ENCODE results near the gene CYTIP.

CYTIP gene

DNA sequence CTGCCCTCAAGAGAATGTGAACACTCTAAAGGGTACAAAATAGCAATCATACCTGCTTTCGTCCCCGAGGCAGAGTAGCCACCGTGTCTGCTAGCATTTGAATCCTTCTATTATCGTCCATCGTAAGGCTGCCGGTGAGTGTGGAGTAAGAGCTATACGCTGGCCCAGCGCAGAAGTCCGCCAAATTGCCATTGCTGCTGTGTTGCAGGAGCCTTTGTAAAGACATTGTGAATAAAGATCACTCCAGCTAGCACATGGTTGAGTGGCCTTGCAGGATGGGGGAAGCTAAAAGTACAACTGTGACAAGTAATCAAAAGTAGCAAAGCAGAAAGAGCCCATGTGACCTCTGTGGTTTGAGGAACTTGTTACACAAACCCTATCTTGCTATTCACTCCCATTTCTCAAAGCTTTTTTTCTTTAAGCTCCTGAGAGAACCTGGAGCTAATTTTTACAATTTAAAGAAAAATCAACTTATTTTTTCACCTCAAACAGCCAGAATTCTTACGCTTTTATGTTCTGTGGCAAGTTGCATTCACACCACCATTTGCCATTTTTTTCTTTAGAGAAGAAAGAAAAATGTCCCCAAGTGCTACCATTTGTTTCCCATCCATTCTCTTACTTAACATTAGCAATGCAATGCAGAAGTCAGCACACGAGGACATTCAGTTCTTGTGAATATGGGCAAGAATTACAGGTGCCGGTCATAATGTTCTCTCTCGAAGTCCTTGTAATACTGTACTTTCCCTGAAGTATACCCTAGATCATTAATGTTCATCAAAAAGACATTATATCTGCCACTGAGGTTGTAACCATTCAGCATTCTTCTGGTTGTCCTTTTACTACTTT is at the start of gene CYTIP:
Gene CYTIP (minus strand): TSS at position 295 of the 846 bp plus-strand sequence. CDS start 69 bp downstream, at position 226.
- peak; percentile 51 for DNase-seq

DNA sequence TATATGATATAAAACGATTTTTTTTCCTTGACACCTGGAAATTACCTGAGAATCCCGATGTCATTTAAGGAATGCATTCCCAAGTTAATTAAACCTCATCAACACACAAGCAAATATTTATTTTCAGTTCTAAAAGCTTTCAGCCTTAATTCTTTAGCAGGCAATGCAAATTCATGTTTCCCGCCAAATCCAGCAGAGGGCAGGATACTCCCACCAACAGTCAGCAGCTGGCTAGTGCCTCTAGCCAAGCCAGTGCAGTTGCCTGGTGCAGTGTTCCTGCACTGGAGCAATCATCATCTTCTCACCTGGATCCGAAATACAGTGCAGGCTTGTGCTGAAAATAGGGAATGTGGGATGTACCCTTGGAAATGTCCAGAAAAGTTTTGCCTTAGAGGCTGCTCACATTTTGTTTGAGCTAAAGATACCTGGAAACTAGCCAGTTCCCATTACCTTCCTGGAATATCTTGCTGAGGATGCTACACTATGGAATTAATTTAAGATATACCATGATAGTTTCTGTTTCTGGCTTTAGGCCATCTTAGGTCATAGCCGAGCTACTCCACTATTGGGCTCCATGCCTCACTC is 48.4 kb upstream of the CYTIP start:
- DNase-seq = peak; percentile 65

DNA sequence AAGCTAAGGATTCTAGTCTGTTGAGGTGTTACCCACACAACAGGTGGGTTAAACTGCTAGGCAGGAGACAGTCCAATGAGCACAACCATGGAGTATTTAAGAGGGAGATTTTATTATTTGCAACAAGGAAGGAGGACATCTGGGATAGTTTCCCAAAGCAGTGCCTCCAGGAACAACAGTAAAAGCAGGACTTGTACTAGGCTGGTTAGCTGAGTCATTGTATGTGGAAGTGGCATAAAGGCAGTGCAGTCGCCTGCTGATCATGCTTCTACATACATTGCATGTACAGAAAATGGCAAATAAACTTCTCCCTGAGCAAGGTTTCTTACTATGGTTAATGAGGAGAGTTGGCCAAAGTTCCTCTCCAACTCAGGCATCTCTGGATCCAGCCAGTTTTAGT is 46.1 kb upstream of the CYTIP start:
- DNase-seq = no peak

DNA sequence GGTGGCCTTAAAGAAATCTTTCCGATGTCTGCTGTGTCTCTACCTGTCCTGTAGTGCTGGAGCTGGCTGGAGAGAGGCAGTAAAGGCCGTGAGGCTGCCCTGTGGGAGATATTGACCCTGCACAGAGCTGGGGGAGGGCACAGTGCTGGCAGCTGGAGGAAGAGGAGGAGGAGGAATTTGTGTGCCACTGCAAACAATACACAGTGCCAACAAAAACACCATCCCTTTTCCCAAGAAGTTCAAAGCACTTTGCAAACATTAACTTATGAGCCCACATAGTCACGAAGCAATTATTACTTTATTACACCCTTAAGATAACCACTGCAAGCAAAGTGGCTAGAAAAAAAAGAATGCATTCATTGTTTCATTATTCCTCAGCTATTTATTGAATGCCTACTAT is 45.0 kb upstream of the CYTIP start:
- no peak for DNase-seq

DNA sequence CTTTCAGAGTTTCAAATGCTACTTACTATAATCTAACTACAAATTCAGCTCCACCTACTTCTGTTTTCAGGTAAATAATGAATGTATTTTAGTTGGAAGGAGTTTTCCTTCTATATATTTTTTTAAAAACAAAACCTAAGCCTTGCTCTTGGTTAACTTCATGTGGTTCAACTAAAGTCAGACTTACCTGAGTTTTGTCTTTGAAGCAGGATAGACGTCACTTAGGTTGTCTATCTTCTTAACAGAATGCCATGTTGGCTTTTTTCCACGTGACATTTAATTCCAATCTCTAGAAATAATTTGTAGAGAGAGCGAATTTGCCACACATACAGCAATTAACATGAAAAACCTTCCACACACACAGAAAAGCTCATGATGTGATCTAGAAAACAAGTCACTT is 43.9 kb upstream of the CYTIP start:
- DNase-seq = no peak

DNA sequence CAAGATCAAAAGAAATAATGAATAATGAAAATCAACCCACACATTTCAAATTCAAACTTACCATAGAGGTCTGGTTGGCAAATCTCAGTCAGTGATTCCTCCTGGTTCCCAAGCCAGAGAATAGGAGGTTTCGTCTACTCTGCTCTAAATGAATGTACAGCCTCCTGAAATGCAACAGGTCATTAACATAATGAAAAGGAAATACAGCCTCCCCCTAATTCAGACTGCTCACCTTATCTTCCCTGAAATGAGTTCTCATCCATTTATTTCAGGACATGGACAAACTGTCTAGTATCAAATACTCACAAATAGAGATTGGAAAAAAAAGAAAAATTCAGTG is 43.4 kb upstream of the CYTIP start:
- DNase-seq = no peak

DNA sequence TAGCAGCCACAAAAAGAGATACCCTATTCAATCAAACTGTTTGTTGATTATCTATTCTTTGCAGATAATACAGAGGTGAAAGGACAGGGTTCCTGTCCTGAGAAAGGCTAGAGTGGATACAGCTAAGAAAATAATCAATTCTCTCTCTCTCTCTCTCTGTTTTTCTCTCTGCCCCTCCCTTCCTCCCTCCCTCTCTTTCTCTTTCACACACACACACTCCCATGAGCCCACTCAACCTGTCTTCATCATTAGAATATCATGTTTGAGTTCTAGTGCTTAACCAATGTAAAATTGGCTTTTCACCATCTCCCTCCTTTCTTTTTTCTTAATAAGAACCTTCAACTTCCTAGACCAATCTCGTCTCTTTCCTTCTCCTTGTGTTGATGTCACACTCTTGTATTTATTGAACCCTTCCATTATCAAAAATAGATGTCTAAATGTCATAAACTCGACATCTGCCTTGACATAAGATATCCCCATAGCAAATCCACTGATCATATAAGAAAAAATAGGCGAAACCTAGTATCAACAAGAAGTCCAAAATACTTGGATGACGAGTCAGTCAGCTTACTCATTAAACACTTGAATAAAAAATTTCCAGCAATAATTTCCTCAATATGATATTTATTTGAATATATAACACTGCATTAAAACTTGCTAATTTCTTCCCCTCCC is 42.8 kb upstream of the CYTIP start:
- no peak for DNase-seq

DNA sequence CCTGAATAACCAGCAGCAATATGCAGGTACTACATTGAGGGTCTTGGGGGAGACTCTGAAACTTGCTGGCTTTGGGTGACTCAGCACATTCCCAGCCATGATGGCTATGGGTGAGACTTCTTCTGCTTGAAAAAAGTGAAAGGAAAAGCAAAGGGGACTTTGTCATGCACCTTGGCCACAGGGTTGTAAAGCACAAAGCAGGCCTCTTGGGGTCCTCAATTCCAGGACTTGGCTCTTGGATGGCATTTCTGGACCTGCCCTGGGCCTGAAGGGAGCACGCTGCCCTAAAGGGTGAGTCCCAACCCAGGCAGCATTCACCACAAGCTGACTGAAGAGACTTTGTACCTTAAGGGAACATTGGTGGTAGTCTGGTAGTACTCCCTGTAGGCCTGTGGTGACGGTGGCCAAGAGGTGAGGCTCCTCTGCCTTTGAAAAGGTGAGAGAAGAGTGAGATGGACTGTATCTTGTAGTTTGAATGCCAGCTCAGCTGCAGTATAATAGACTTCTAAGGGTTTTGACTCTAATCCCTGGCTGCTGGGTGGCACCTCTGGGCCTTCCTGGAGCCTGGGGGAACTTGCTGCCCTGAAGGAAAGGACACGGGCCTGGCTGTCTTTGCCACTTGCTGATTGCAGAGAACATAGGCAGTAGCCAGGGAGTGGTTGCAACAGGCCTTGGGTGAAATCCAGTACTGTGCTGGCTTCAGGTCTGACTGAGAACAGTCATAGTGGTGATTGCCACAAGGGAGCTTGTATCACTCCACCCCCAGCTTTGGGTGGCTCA is 36.5 kb upstream of the CYTIP start:
- peak; percentile 30 for DNase-seq

DNA sequence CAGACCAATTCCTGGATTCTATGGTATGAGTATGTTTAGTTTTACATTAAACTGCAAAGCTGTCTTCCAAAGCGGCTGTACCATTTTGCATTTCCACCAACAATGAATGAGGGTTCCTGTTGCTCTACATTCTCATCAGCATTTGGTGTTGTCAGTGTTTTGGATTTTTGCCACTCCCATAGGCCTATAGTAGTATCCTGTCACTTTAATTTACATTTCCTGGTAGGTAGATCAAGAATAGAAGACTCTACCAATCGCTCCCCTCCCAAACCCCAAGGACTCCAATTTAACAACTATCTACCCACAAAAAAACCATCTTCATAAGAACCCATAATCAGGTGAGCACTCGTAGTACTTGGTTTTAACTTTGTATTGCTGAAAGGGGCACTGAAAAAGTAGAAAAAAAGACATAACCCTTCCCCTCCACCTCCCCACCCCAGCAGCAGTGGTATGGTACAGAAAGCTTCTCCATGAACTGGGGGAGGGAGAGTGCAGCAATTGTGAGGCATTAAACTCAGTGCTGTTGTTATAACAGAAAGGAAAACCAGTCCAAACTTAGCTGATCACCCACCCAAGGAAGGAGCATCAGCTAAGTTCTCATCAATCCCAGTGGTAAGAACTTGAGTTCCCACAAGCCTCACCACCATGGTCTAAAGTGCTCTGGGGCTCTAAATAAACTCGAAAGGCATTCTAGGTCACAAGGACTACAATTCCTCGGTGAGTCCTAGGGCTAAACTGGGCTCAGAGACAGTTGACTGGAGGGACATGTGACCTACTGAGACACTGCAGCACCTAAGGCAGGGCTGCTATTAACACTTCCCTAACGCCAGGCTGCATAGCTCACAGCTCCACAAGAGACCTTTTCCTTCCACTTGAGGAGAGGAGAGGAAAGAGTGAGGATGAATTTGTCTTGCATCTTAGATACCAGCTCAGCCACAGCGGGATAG is 35.5 kb upstream of the CYTIP start:
- no peak for DNase-seq

DNA sequence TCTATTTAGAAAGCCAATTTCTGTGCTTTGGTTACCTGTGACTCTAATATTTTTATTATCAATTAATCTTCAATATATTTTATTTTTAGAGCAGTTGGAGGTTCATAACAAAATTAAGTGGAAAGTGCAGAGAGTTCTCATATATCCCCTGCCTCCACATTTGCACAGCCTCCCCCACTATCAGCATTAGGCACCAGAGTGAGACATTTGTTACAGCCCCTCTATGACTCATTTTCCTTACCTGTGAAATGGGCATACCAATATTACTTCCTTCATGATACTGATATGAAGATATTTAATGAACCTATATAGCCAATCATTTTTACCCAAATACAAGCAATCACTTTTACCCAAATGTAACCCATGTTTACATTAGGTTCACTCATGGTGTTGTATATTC is 34.0 kb upstream of the CYTIP start:
- no peak for DNase-seq

DNA sequence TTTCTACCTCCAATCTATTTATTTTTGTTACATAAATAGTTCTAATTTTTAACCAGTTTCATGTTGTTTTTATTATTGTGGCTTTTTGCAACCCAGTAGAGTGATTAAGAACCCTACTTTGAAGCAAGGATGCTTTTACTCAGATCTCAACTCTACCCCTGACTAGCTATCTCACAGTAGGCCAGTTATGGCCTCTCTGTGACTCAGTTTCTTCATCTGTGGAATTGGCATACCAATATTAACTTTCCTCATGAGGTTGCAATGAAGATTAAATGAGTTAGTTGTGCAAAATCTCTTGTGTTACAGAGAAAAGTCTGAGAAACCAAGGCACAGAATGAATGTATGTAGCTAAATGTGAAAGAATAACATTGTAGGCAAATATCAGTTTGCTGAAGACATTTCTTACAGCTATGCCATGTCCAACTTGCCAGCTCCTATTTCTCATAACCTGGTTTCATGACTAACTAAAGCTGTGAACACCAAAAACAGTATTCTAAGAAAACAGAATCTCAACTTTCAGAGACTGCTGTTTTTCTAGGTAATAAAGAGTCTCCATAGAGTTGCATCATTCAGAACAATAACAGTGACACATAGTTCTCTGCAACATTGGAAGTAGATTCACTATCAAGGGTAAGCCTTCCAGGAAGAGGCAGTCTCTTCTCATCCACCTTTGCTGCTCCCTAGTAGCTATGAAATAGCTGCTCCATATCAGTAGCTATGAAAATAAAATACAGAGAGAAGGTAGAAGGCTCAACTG is 33.2 kb upstream of the CYTIP start:
- DNase-seq = no peak

DNA sequence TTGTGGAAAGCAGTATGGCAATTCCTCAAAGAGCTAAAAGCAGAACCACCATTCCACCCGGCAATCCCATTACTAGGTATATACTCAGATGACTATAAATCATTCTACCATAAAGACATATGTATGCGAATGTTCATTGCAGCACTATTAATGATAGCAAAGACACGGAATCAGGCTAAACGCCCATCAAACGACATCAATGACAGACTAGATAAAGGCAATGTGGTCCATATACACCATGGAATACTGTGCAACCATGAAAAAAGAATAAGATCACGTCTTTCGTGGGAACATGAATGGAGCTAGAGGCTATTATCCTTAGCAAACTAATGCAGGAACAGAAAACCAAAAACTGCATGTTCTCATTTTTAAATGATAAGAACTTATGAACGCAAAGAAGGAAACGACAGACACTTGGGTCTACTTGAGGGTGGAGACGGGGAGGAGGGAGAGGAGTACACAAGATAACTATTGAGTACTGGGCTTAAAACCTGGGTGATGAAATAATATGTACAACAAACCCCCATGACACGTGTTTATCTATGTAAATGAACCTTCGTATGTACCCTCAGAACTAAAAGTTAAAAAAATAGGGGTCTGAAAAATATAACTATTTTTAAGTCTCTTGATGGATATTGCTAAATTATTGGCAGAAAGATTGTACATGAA is 32.0 kb upstream of the CYTIP start:
- no peak for DNase-seq

DNA sequence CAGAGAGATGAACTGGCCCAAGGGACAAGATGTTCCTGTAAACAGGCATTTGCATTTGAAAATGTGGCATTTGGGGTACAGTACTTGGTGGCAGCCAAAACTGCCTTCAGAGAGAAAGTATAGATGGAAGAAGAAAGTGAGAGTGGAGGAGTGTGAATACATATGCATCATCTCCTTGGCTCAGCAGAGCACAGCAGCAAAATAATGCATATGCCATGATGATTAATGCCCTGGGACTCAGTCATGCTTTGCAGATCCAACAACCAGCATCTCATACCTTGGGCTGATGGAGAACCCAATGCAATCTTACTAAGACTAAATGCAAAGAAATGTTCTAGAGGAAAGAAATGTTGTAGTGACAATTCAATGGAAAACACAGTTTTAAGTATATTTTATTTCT is 29.7 kb upstream of the CYTIP start:
- DNase-seq = no peak

DNA sequence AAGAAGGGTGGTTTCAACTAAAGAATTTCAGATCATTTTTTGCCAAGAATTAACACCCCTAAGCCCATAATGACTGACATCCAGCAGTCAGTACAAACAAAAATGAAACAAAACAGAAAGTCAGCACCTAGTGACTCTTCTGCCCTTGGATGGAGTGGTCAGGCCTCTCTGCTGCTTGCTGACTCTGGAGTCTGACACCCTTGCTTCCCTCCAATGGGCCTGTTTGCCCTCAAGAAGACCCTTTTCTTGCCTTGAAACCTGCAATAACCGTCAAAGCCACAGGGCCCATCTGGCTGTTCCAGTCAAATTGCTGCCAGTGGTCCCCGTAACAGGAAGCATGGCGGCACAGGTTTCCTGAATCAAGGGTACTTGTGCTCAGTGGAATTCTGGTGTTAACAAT is 27.2 kb upstream of the CYTIP start:
- DNase-seq = no peak

DNA sequence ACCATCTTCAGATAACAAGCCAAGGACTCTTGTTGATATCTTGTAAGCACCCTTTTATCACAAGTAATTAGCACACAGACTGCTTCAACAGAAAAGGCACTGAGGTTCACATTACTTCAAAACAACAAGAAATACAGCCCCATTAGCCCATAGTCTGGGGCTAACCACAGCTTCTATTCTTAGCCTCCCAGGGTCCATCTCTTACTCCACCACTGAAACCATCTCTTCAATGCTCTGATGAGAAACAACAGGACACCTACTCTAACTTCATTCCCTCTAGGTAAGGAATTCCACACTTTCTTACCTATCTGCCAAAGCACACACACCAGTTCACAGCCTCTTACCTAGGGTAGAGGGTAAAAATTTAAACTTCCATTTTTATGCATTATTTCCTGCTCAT is 26.4 kb upstream of the CYTIP start:
- no peak for DNase-seq

DNA sequence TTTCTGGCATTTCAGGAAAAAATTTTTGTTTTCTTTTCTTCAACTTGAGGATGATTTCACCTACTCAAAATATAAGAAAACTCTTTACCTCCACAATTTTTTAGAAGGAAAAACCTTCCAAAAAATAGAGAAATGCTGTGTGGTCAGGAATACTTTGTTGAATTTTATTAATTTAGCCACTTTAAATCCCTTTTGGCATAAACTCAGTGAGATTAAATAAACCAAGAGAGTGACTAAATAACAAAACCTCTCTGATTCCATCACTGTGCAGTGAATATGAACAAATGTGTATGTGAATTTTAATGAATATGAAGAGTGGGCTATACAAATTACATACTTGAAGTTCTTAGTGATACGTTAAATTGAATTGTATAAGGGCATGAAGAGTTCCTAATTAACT is 25.8 kb upstream of the CYTIP start:
- no peak for DNase-seq

DNA sequence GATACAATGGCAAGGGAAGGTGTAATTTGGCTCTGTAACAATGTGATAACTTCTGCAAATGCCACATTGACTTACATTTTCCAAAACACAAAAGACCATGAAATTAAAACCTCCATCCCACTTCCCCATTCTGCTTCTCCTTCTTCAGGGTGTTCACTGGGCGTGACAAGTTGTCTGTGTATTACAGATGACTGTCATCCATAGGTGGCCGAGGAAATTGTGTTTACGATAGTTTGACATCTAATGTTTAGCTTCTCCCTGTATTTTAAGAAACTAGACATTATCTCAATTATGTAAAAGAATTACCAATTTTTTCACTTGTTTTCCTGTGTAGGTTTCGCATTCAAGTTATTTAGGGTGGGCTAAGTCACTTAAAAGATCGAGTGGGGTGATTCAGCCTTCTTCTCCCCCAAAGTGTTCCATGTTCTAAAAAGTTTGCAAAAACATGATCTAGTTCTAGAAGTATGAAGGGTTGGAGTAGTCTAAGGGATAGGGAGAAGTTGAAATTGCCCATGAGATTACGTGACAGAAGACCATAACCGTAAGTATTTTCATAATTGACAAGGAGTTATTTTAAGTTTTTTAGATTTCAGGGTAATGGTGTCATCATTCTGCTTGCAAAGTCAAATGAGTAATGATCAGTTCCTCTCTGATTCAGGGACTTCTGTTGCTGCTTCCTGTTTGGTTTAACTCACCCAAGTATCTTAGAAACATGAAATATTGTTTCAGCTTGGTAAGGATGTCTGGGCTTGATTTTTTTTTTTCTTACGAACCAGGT is 25.2 kb upstream of the CYTIP start:
- no peak for DNase-seq

DNA sequence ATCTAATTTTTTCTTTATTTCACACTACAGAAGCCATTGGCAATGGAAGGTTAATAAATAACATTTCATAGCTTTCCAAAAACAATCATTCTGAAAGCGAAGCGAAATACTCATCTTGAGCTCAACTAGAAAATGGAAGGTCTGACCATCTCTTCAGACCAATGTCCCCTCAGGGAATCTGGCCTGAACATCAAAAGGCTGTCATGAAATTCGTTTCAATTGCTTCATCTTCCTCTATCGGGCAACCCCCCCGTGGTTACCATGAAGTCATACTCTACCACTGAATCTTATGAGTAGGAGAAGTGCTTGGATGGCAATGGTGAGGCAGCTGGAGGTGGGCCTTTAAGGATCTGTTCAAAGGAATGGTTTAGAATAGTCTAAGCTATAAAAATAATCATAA is 22.9 kb upstream of the CYTIP start:
- no peak for DNase-seq

DNA sequence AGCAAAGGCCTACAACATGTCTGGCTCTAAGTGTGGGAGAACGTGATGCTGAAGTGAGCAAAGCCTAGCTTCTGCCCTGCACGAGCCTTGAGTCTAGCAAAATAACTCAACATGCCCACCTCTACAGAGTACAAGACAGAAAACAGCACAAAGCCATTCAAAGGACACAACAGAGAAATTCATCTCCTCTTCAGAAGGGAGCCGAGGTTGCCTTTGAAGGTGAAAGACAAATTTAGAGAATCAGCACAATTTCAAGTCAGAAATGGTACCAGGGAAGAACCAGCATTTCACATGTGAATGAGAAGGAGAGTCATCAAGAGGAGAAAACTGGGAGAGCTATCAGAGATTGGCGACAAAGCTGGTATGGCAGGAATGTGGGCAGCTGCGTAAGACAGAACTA is 21.7 kb upstream of the CYTIP start:
- no peak for DNase-seq

DNA sequence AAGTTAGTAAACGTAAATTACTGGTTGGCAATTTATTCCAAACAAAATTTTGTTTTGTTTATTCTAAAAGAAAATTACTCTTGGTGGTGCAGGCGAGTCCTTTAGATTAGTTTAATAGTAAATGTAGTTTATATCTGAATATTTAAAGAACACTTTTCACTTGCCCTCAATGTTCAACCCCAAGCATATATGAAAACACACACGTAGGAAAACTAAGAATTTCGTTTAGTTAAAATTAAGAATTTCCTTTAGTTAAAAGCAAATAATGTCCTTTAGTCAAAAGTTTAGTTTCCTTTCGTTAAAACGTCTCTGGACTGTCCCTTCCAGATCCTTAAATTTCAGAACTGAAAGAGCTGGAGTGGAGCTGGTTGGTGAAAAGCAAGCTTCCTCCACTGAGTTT is 19.1 kb upstream of the CYTIP start:
- DNase-seq = no peak

All from stimulated activated CD4-positive, alpha-beta T cell treated with anti-CD3 and anti-CD28 coated beads, Interleukin-4, amount 100 ng/mL, for 1 hour (primary cell).